Endometrial microvascular endothelial cells (primary cell): ENCODE measurements around the gene TMTC2. TPM values are rescaled to one million over a fixed set of nuclear protein-coding genes. Genes with fewer than 3 reads are reported as not detected.

Experiments used
- in situ Hi-C: cut with HindIII; loops from 2 replicates; pipeline ENCODE4 v1.10.0; 2017; ENCODE audit warnings: low sequenced_read_pairs, low pct_unique_long_range_greater_than_20kb; ENCODE audit errors: inconsistent ontology term
- total RNA-seq: library from RNA; depleted of rRNA; stranded (reverse); fragments of >200 nt; gene quantifications from one replicate; pipeline ENCODE4 v1.2.3, GENCODE V29; 2015; ENCODE audit errors: inconsistent ontology term

TMTC2 gene
- total RNA-seq, 1 donor from 2014 or later = 6.8 TPM

- in situ Hi-C loops = no loop called here
Observed at GRCh38 chr12:82862876-82863649, 176.4 kb downstream of the TMTC2 start.

- in situ Hi-C loops = no loop called here
Observed at GRCh38 chr12:82866227-82866775, 179.6 kb downstream of the TMTC2 start.

GRCh38 chr12:82866946-82867345 is 180.2 kb downstream of the TMTC2 start:
- in situ Hi-C loops = no loop called here

GRCh38 chr12:82867762-82868500 is 181.2 kb downstream of the TMTC2 start:
- in situ Hi-C loops = no loop called here

- in situ Hi-C loops = no loop called here
Observed at GRCh38 chr12:82870771-82871377, 184.2 kb downstream of the TMTC2 start.

- in situ Hi-C loops = no loop called here
Observed at GRCh38 chr12:82872088-82872487, 185.4 kb downstream of the TMTC2 start.

GRCh38 chr12:82873309-82873708 is 186.6 kb downstream of the TMTC2 start:
- in situ Hi-C loops = no loop called here

- in situ Hi-C loops = no loop called here
Observed at GRCh38 chr12:82873951-82874350, 187.2 kb downstream of the TMTC2 start.

GRCh38 chr12:82874945-82875344 is 188.2 kb downstream of the TMTC2 start:
- in situ Hi-C loops = no loop called here

GRCh38 chr12:82876075-82876474 is 189.4 kb downstream of the TMTC2 start:
- in situ Hi-C loops = no loop called here

GRCh38 chr12:82877963-82878362 is 191.3 kb downstream of the TMTC2 start:
- in situ Hi-C loops = no loop called here

- in situ Hi-C loops = no loop called here
Observed at GRCh38 chr12:82880442-82880901, 193.8 kb downstream of the TMTC2 start.

GRCh38 chr12:82883394-82884355 is 197.0 kb downstream of the TMTC2 start:
- in situ Hi-C loops = no loop called here

- in situ Hi-C loops = no loop called here
Observed at GRCh38 chr12:82886671-82887340, 200.1 kb downstream of the TMTC2 start.

- in situ Hi-C loops = no loop called here
Observed at GRCh38 chr12:82893896-82894295, 207.2 kb downstream of the TMTC2 start.

- in situ Hi-C loops = no loop called here
Observed at GRCh38 chr12:82896277-82896676, 209.6 kb downstream of the TMTC2 start.

- in situ Hi-C loops = no loop called here
Observed at GRCh38 chr12:82896979-82897378, 210.3 kb downstream of the TMTC2 start.

GRCh38 chr12:82898441-82898840 is 211.7 kb downstream of the TMTC2 start:
- in situ Hi-C loops = no loop called here
